ENCODE measurements around the gene SMS. TPM values are rescaled to one million over a fixed set of nuclear protein-coding genes. Genes with fewer than 3 reads are reported as not detected.

SMS gene
- total RNA-seq, 1 experiment from 2014 or later = 218 TPM

DNA sequence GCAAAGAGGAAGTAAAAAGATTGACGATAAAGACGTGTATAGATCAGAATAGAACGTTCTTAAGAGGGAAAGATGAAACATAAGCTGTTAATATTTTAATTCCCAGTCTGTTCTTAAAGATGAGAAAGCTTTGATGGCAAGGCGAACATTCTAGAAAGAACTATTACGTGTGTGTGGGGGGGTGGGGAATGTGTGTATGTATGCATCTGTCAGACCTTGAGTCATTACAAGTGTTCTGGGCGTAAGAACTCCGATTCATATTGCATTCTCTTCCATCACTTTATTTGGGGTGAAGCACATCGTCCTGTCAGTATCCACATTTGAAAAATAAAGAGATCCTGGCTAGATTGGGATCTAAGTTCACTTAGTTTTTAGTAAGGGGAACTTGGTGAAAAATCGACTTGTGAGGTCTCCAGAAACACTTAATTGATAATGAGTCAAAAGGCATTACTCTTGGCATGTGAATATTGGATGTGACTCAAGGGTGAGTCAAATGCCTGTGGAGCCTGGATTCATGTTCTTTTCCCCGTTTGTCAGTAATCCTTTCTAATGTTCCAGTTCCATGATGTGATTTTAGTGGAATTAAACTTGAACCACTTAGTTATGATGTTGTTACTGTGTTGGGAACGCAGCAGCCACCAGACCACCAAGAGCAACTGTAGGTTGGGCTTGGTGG, 3.1 kb downstream of the SMS start:
- intact Hi-C loops (cut with micrococcal nuclease; ENCODE audit: unreplicated experiment) = loop anchor here (2.0 to 10.0 kb wide), 2 partner anchors 29 to 99 kb away; no protein-coding TSS in a partner anchor
- POLR2A ChIA-PET (ENCODE audit: unreplicated experiment) = no interaction called here
- no TSS peak for BruUV-seq (replicated peaks)
- Histone ChIP-seq H2AFZ (no peak overlapping the region), H4K20me1 (ENCODE audit: insufficient read depth) (no peaks in the 10 kb centered on the region; the same call in 1 of the 2 replicates), H3K79me2 (ENCODE audit: low read depth) (peaks cover 75% of the 10 kb centered on the region), H3K4me1 (replicated peaks; ENCODE audit: insufficient read depth) (peaks cover 37% of the 10 kb centered on the region), H3K36me3 (ENCODE audit: low read depth) (no peaks in the 10 kb centered on the region), H3K27me3 (ENCODE audit: insufficient read depth, low read depth) (no peaks in the 10 kb centered on the region), H3K9me2 (ENCODE audit: insufficient read depth) (no peaks in the 10 kb centered on the region), H3K27ac (no peak overlapping the region), H3K9me3 (ENCODE audit: insufficient read depth, low read depth) (no peaks in the 10 kb centered on the region), H3F3A (ENCODE audit: insufficient read depth, low read depth) (no peaks in the 10 kb centered on the region; the same call in 1 of the 2 replicates), H3K4me3 (no peak overlapping the region), H3K4me2 (peak overlapping the region; percentile 90)
- CTCF ChIA-PET = no interaction called here
- DNase-seq = peak in 1 of 2 experiments; percentile 43
- TF ChIP-seq, protein P1, sequence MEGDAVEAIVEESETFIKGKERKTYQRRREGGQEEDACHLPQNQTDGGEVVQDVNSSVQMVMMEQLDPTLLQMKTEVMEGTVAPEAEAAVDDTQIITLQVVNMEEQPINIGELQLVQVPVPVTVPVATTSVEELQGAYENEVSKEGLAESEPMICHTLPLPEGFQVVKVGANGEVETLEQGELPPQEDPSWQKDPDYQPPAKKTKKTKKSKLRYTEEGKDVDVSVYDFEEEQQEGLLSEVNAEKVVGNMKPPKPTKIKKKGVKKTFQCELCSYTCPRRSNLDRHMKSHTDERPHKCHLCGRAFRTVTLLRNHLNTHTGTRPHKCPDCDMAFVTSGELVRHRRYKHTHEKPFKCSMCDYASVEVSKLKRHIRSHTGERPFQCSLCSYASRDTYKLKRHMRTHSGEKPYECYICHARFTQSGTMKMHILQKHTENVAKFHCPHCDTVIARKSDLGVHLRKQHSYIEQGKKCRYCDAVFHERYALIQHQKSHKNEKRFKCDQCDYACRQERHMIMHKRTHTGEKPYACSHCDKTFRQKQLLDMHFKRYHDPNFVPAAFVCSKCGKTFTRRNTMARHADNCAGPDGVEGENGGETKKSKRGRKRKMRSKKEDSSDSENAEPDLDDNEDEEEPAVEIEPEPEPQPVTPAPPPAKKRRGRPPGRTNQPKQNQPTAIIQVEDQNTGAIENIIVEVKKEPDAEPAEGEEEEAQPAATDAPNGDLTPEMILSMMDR (conservative IDR thresholded peaks at IDR 0.05) = no peak
- TF ChIP-seq EZH2 (IDR thresholded peaks at IDR 0.05; ENCODE audit: low read depth) = no peak

DNA sequence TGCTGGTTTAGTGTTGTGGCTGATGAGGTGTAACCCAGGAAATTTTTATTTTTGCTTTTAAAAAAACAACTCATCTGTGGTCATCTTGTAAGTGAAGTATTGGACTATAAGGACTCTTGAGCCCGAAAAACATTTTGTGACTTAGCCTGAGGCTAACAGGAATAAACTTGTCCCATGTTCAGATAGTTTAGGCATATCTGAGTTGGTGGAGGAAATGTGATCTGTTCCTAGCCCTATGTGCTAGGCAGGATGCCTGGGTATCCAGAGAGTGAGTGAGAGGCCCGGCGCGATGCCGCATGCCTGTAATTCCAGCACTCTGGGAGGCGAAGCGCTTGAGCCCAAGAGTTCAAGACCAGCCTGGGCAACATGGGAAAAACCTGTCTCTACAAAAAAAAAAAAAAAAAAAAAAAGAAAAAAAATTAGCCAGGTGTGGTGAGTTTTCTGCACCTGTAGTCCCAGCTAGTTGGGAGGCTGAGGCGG, 3.7 kb downstream of the SMS start:
- Histone ChIP-seq H3K4me3 (no peak overlapping the region), H3K79me2 (ENCODE audit: low read depth) (peaks cover 80% of the 10 kb centered on the region), H3K36me3 (ENCODE audit: low read depth) (no peaks in the 10 kb centered on the region), H3K9me2 (ENCODE audit: insufficient read depth) (no peaks in the 10 kb centered on the region), H3K4me1 (replicated peaks; ENCODE audit: insufficient read depth) (peaks cover 37% of the 10 kb centered on the region), H3K9me3 (ENCODE audit: insufficient read depth, low read depth) (no peaks in the 10 kb centered on the region), H3F3A (ENCODE audit: insufficient read depth, low read depth) (no peaks in the 10 kb centered on the region; the same call in 1 of the 2 replicates), H3K27me3 (ENCODE audit: insufficient read depth, low read depth) (no peaks in the 10 kb centered on the region), H4K20me1 (ENCODE audit: insufficient read depth) (peaks cover under 1% of the 10 kb centered on the region; the same call in 1 of the 2 replicates), H3K4me2 (peak overlapping the region; percentile 90), H2AFZ (no peak overlapping the region), H3K27ac (no peak overlapping the region)
- DNase-seq = no peak
- POLR2A ChIA-PET (ENCODE audit: unreplicated experiment) = no interaction called here
- BruUV-seq (replicated peaks) = no TSS peak
- no peak for TF ChIP-seq EZH2 (IDR thresholded peaks at IDR 0.05; ENCODE audit: low read depth)
- TF ChIP-seq, protein P1 (conservative IDR thresholded peaks at IDR 0.05) = no peak
- intact Hi-C loops (cut with micrococcal nuclease; ENCODE audit: unreplicated experiment) = loop anchor here (10.0 kb wide), 1 partner anchor 99 kb away; no protein-coding TSS in a partner anchor
- CTCF ChIA-PET = no interaction called here

DNA sequence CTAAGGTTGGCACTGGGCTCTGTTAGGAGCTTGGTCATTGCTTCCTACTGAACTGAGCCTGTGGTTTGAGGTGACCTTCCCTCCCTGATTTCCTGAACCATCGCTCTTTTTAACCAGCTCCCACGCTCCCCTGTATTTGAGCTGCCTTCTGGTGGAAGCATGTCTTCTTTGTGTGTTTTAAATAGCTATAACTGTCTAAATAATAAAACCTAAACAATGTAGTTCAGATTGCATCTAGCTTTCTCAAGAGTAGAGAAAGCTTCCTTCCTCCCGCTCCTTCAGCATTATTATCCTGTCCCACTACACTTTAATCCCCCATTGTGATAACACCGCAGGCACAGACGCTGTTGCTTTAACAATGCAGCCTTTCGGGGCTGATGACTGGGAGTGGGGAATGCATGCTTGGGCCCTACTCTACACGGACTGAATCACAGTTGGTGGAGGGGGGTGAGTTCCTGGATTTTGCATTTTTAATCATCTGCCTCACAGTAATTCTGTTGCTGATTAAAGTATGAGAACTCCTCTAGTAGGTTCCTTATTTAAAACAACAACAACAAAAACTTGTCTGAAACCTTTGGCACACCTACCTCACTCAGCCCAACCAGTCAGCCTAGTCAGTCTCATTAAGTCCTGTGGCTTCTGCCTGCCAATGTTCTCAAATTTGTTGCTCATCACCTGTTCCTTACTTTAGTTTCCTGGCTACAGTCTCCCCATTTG, 6.6 kb downstream of the SMS start:
- Histone ChIP-seq H3K79me2 (ENCODE audit: low read depth) (peaks cover 100% of the 10 kb centered on the region), H3K27ac (peak overlapping the region; percentile 26; the same call in 1 of the 2 replicates), H3K4me1 (replicated peaks; ENCODE audit: insufficient read depth) (peaks cover 36% of the 10 kb centered on the region), H3K27me3 (ENCODE audit: insufficient read depth, low read depth) (no peaks in the 10 kb centered on the region), H3K4me3 (no peak overlapping the region), H4K20me1 (ENCODE audit: insufficient read depth) (peaks cover 8% of the 10 kb centered on the region; the same call in 1 of the 2 replicates), H3K36me3 (ENCODE audit: low read depth) (no peaks in the 10 kb centered on the region), H3K9me2 (ENCODE audit: insufficient read depth) (no peaks in the 10 kb centered on the region), H2AFZ (no peak overlapping the region), H3F3A (ENCODE audit: insufficient read depth, low read depth) (no peaks in the 10 kb centered on the region), H3K4me2 (peak overlapping the region; percentile 26), H3K9me3 (ENCODE audit: insufficient read depth, low read depth) (no peaks in the 10 kb centered on the region)
- ChIA-PET POLR2A (ENCODE audit: unreplicated experiment) (interaction anchor here (0.7 kb wide), 1 partner anchor 44 kb away, joined by 4 read pairs; no protein-coding TSS in a partner anchor), CTCF (no interaction called here)
- BruUV-seq (replicated peaks) = no TSS peak
- TF ChIP-seq, protein P1 (conservative IDR thresholded peaks at IDR 0.05) = no peak
- no peak for TF ChIP-seq EZH2 (IDR thresholded peaks at IDR 0.05; ENCODE audit: low read depth)
- intact Hi-C loops (cut with micrococcal nuclease; ENCODE audit: unreplicated experiment) = loop anchor here (10.0 kb wide), 1 partner anchor 102 kb away; no protein-coding TSS in a partner anchor
- peak in 1 of 2 experiments; percentile 12 for DNase-seq
